ENCODE measurements around the gene CTPS1.

CTPS1 gene, protein sequence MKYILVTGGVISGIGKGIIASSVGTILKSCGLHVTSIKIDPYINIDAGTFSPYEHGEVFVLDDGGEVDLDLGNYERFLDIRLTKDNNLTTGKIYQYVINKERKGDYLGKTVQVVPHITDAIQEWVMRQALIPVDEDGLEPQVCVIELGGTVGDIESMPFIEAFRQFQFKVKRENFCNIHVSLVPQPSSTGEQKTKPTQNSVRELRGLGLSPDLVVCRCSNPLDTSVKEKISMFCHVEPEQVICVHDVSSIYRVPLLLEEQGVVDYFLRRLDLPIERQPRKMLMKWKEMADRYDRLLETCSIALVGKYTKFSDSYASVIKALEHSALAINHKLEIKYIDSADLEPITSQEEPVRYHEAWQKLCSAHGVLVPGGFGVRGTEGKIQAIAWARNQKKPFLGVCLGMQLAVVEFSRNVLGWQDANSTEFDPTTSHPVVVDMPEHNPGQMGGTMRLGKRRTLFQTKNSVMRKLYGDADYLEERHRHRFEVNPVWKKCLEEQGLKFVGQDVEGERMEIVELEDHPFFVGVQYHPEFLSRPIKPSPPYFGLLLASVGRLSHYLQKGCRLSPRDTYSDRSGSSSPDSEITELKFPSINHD
- 58.6 to 224 reads per million in 2 experiments for total RNA-seq

DNA sequence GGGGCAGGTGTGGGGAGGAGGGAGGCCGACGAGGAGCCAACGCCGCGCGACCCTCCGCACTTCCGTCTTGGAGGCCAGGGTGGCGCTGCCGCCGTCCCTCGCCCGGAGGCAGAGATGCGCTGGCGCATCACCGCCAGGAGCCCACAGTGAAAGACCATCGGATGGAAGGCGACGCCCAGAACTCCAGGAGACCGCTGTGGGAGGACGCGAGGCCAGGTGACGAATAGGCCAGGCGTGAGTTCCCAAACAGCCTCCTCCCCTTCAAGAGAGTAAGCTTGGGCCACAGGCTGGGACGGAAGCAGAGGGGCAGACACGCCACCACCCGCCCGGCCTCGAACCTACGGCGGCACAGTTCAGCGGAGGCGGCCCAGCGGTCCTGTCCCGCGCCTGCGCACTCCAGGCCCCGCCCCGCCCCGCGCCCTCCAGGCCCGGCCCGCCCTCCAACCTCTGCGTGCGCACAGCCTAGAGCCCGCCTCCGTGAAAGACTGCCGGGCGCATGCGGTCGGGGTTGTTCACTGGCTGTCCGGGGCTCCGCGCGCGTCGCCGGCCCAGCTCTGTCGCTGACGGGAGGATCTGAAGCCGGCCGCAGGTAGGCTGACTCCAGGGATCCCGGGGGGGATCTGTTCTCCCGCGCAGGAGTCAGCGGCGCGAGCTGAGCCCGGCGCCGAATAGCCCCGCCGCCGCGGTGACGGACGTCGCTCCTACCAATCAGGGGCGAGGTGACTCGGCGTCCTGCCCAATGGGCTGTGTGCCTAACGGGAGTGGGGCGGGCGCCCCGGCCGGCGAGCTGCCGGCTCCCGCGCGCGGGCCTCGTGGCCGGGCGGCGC, at the start of gene CTPS1:
TSS of gene CTPS1 (plus strand) at position 456 of the 827 bp plus-strand sequence. CDS start 3,595 bp downstream, outside the sequence.
- peak; percentile 91 for DNase-seq (ENCODE audit: low read depth)

DNA sequence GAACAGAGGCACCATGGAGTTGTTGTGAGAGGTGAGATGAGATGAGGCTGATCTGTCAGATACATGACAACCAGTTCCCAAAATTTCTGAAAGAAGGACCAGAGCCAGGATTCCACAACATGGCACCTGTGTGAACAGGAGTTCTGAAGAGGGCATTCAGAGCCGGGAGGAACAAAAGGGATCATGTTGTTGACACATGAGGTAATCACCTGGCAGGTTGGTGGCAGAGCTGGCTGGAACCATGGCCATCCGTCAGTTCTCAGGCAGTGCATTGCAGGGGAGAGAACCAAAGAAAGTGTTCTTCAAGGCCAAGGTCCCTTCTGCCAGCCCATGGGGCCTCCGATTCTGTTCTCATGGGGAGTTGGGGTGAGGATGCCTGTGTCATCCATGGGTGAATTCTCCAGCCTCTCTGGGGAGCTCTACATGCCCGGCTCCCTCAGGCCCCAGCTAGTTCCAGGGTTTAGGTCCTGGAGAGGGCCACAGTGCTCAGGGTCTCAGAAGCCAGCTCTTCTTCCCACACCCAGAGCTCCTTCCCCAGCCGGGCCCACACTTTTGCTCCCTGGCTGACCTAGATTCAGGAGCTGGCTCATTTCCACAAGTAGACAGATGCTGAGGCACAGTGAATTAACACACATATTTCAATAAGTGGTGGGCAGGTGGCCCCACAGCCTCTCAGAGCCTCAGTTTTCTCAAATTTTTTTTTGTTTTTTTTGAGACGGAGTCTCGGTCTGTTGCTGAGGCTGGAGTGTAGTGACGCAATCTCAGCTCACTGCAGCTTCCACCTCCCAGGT, 49.1 kb upstream of the CTPS1 start:
- no peak for DNase-seq (ENCODE audit: low read depth)

DNA sequence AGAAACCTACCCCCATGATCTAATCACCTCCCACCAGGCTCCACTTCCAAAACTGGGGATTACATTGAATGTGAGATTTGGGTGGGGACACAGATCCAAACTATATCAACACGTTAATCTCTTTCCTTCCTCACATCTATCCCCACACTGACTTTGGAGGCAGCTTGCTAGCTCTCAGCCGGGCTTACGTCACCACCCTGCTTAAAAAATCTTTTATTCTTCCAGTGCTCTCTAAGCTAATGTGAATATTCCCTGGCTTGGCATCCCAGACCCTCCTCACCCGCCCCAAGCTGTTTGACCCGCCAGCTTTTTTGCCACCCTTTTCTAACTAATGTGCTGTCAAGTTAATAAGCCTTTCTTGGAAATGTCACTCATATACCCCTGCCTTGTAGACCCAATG, 47.9 kb upstream of the CTPS1 start:
- no peak for DNase-seq (ENCODE audit: low read depth)

DNA sequence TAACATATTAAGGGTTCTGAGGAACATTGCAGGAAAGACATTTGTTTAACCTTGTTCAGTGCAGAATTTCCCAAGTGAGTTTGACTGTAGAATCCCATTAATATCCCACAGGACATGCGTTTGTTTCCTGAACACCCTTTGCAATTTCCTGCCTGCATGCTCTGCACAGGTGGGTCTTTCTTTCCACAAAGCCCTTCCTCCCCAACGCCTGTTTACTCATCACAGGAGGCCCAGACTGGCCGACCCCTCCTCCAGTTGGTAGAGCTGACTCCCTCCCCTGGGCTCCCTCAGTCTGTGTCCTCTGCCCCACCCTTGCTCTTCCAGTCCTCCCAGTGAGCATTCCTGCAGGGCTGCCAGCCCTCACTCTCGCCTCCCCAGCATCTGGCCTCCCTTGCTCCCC, 47.5 kb upstream of the CTPS1 start:
- DNase-seq (ENCODE audit: low read depth), result no peak

DNA sequence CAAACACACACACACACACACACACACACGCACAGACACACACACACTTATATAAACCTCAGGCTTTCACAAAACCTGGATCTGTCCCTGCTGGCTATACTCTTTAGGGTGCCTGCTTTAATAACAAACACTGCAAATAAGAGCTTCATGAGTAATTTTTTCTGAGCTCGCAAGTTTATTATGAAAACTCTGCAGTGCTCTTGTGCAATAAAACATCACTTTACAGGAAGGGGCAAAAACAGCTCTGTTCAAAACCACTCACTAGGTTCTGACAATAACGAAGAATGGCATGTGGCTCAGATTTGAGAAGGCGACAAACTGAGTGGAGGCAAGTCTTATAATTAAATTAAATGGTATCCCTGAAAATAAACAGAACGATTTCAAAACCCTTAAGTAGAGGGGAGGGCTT, 42.6 kb upstream of the CTPS1 start:
- no peak for DNase-seq (ENCODE audit: low read depth)

DNA sequence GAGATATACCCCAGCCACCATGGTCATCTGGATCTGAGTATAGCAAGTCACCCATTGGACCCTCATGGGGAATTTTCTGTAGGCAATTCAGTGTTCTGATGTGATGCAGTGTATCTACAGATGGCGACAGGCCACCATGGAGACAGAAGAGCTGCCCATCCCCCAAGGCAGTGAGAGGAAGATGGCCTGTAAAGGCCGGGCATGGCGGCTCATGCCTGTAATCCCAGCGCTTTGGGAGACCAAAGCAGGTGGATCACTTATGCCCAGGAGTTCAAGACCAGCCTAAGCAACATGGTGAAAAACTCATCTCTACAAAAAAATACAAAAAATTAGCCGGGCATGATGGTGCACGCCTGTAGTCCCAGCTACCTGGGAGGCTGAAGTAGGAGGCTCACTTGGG, 41.1 kb upstream of the CTPS1 start:
- no peak for DNase-seq (ENCODE audit: low read depth)

DNA sequence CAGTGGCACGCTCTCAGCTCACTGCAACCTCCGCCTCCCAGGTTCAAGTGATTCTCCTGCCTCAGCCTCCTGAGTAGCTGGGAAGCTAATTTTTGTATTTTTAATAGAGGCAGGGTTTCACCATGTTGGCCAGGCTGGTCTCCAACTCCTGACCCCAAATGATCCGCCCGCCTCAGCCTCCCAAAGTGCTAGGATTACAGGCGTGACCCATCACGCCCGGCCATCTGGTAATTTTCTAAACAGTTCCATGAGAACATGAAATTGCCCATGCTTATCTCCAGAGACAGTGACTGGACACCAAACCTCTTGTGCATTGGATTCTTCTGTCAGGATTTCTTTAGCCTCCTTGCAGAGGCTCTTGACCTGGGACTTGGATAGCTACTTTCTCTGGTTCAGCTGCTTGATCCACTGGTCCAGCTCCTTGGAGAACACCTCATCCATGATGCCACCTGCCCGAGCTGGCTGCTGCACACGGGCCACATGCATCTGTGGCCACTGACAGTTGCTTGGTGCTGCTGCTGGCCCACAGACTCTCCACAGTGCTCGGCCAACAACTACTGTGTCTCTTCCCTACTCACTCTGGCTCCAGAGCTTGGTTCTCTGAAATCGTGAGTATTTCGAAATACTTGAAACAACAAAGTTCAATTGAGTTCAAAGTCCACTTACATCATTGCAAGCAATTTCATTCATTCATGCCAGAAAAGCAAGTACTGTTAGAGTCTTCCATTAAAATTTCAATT, 40.0 kb upstream of the CTPS1 start:
- DNase-seq (ENCODE audit: low read depth), result no peak

DNA sequence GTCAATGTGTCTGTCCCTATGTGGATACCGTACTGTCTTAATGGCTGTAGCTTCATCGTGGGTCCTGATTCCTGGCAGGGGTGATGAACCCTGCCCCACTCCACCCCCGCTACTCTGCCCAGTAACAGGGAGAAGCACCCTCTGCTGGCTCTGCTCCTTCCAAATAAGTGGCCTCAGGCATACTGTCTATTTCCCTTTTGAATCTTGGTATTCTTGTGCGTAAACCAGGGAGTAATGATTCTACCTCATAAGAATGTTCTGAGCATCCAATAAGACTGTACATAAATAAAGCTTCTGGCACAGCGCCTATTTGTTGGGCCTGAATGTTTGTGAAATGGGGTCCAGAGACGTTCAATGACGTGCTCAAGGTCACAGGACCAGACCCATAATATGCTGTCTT, 35.2 kb upstream of the CTPS1 start:
- DNase-seq (ENCODE audit: low read depth), result no peak

DNA sequence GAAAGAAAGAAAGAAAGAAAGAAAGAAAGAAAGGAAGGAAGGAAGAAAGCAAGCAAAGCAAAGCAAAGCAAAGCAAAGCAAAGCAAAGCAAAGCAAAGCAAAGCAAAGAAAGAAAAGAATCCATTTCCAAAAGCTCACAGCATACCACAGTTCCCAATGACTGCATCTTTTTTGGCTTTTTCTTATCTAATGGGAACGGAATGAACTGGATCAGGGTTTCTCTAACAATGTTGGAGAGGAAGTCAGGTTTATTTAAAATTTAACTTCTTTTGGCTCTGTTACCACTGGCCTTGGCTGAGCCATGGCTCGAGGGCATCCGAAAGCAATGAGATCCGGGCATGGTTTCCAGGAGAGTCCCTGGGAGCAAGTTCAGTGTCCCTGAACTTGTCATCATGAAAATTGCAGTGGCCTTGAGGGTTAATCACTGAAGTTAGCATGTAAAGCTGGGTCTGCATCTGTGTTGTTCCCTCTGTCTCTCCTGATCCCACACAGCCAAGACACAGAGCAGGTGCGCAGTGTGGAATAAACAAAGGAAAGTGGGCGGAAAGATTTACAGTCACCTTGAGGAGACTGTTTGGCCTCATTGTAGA, 34.6 kb upstream of the CTPS1 start:
- DNase-seq (ENCODE audit: low read depth), result no peak

DNA sequence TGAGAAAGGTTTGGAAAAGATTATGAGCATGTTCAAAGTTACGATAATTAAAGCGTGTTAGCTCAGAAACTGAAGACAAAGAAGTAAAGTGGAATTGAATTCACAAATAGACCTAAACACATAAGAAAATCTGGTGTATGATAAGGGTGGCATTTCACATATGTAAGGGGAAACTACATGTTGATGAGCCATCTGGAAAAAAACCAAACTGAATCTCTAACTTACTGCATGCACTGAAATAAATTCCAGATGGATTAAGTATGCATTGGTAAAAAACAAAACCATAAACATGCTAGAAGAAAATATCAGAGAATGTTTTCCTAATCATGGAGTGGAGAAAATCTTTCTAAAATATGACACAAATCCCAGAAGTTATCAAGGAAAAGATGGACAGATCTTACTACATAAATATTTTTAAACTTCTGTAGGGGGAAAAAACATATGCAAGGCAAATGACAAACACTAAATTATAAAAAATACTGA, 34.0 kb upstream of the CTPS1 start:
- DNase-seq (ENCODE audit: low read depth), result no peak

DNA sequence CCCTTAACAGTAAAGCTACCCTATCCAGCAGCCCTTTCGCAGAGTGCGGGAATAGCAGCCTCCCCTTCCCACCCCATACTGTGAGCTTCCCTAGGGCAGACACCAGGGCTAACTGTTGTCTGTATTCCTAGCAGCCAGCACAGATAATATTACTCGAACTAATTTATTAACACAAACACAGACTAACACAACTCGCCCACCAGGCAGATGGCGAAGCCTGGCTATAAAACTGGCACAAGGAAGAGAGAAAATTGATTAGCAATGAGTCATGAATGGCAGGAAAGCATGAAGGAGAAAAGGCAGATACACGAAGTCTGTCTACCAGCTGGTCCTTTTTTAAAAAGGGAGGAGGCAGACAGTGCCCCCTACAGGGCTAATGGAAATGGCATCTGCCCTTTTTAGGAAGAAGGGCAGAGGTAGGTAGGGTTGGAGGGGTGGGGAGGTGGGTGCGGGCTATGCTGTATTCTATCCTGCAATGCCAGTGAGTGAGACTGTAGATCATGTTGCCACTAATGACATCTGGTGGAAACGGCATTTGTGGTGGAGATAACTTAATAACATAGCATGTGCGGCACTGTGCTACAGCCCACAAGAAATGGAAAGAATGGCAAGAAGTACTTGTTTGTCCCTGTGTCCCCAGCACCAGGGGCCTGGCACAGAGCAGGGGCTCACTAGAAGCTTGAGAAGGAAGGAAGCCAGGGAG, 30.6 kb upstream of the CTPS1 start:
- peak; percentile 18 for DNase-seq (ENCODE audit: low read depth)

DNA sequence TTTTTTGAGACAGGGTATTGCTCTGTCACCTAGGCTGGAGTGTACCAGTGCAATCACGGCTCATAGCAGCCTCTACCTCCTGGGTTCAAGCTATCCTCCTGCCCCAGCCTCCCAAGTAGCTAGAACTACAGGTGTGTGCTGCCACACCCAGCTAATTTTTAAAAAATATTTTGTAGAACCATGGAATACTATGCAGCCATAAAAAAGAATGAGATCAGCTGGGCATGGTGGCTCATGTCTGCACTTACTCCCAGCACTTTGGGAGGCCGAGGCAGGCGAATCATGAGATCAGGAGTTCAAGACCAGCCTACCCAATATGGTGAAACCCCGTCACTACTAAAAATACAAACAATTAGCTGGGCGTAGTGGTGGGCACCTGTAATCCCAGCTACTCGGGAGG, 29.9 kb upstream of the CTPS1 start:
- DNase-seq (ENCODE audit: low read depth), result no peak

DNA sequence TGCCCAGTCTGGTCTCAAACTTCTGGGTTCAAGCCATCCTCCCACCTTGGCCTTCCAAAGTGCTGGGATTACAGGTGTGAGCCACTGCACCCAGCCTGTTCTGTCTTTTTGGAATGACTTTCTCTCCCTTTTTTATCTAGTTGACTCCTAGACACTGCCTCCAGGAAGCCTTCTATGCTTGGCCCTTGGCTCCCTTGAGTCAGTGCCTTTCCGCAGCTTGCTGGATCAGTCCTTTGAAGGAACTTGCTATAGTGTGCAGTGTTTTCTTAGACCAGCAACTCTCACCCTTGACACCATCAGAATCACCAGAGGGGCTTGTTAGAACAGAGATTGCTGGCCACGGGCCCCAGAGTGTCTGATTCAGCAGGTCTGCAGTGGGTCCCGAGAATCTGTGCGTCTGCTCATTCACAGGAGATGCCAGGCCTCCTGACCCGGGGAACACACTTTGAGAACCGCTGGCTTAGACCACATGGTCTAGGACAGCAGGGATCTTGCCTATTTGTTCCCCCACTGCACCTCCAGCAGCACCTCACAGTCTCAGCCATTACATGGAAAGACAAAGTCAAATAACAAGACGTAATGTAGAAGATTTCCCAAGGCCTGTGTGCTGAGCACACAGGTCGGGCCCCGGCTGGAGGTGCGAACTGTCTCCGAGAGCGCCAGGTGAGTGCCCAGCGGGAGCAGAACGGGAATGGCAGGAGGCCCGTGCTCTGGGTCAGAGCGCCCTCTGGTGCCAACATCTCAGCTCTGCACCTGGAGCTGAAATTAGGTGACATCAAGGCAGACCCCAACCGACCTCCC, 27.4 kb upstream of the CTPS1 start:
- peak; percentile 29 for DNase-seq (ENCODE audit: low read depth)

DNA sequence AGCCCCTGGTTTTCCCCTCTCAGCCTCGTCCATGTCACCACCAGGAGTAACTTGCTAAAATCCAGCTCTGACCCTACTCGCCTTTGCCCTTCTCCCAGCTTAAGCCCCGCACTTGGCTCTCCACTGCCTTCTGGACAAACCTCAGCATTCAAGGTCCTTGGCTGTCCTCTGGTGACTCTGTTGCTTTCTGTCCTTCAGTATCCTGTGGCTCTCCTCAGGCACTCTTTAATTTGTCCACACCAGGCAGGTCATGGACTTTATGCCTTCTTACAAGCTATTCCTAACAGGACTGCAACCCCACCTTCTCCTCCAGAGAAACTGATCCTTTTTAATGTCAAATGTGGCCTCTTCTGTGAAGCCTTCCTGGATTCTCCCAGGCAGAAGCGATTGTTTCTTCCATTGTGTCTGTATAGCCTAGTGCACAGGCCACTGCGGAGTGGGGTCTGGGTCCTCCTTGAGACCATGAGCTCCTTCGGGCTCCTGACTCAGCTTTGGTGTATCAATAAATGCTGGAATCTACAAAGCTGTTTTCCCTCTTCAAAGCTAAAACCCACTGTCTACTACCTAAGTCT, 26.7 kb upstream of the CTPS1 start:
- DNase-seq (ENCODE audit: low read depth), result no peak

DNA sequence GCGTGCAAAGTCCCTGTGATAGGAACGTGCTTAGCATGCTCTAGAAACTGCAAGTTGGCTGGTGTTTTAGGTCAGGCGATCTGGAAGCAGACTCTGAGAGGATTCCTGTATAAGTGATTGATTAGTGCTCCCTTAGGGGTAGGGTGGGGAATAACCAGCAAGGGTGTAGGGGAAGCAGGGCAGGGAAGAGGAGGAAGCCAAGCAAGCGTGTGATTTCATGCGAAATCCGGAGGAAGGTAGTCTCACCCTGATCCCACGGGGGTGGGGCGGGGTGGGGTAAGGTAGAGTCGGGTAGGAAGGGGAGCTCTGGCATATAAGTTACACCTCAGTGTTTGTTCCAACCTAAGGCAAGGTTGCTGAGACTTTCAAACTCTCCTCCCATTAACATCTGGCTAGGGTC, 24.9 kb upstream of the CTPS1 start:
- no peak for DNase-seq (ENCODE audit: low read depth)

DNA sequence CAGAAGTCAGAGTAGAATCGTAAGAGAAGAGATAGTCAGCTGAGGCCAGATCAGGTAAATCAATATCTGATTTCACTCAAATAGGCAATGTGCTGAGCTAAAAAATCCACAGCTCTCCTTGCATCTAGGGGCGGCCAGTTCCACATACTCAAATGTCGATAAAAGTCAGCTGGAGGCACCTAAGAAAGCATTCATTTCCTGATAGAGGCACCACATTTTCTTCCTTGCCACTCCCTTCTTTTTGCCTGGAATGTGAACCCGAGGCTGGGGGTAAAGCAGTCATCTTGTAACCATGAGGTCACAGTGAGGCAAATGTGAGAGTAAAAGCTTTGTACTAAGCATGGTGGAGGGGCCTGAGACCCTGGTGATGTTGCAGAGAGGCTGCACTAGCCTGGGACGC, 24.2 kb upstream of the CTPS1 start:
- DNase-seq (ENCODE audit: low read depth), result no peak

DNA sequence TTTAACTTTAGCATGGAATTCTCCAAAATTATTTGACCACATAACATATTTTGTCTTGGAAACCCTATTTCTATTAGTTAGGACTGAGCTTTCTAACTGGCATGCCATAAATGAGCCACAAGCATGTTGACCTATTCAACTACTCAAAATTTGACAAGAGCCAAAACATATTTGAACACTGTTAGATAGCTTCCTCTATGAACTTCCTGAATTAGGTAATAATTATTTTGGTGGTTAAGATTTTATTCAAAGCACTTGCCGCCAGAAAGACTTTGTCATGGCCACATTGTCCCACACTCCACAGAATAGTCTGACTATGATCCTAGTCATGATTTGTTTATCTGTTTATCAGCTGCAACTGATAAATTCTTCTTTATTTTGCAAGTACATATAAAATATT, 23.1 kb upstream of the CTPS1 start:
- no peak for DNase-seq (ENCODE audit: low read depth)

DNA sequence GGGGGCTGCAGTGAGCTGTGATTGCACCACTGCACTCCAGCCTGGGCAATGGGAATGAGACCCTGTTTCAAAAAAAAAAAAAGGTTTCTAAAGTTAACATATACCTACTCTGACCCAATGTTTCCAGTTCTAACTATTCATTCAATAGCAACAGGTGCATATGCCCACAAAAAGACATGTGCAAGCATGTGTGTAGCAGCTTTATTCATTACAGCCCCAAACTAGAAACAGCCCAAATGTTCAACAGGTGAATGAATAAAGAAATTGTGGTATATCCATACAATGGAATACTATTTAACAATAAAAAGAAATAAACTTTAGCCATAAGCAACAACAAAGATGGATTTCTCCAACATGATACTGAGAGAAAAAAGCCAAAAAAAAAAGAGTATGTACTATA, 21.3 kb upstream of the CTPS1 start:
- DNase-seq (ENCODE audit: low read depth), result no peak

DNA sequence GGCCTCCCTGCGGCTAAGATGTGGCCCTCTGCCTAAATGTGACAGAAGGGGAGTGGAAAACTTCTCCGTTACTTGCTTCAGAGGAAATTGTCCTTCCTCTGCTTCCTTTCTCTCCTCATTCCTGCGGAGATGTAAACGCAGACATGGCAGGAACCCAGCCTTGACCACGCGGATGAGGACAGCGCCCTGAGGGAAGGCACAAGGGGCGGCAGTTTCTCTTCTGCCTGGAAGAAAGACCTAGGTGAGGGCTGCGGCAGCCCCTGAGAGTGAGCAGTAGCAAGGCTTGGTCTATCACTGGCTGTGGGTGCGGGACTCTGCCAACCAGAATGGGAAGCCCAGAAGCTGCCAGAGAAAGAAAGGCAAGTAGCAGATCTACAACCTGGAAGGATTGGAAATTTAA, 14.0 kb upstream of the CTPS1 start:
- no peak for DNase-seq (ENCODE audit: low read depth)
